WTC11 (cell line): Measurements from ENCODE around the gene LRRC75B.

Source experiments
- ELF4 ChIP-seq: sonication (generic); formaldehyde crosslinking; IDR thresholded peaks from 2 replicates; pipeline ENCODE4 v1.8.1; 2022; ENCODE audit warnings: low read depth, mild to moderate bottlenecking, moderate library complexity, missing genetic modification reagents
- JUN ChIP-seq: sonication (generic); formaldehyde crosslinking; IDR thresholded peaks from 2 replicates; pipeline ENCODE4 v1.8.0; 2023; ENCODE audit warnings: mild to moderate bottlenecking, missing genetic modification reagents
- KAT7 ChIP-seq: sonication (generic); formaldehyde crosslinking; IDR thresholded peaks from 2 replicates; pipeline ENCODE4 v1.8.1; 2023; ENCODE audit warnings: missing genetic modification reagents, mild to moderate bottlenecking, borderline replicate concordance
- NR3C1 ChIP-seq: sonication (generic); formaldehyde crosslinking; conservative IDR thresholded peaks from 2 replicates; pipeline ENCODE4 v1.8.1; 2023; ENCODE audit warnings: low read depth, mild to moderate bottlenecking, missing genetic modification reagents
- SMAD3 ChIP-seq: sonication (generic); formaldehyde crosslinking; IDR thresholded peaks from 2 replicates; pipeline ENCODE4 v1.8.0; 2022; ENCODE audit warnings: missing genetic modification reagents, mild to moderate bottlenecking, borderline replicate concordance
- SP1 ChIP-seq: sonication (generic); formaldehyde crosslinking; conservative IDR thresholded peaks from 2 replicates; pipeline ENCODE4 v1.8.1; 2022; ENCODE audit warnings: missing genetic modification reagents
- TEAD4 ChIP-seq: sonication (generic); formaldehyde crosslinking; IDR thresholded peaks from 2 replicates; pipeline ENCODE4 v1.8.0; 2022; ENCODE audit warnings: mild to moderate bottlenecking, missing genetic modification reagents
- TP53 ChIP-seq: sonication (generic); formaldehyde crosslinking; IDR thresholded peaks from 2 replicates; pipeline ENCODE4 v1.8.1; 2023; ENCODE audit warnings: mild to moderate bottlenecking, missing genetic modification reagents
- TF ChIP-seq, protein P1 (sequence below): fragments of 200-600 bp; IDR thresholded peaks from 2 replicates; pipeline ENCODE4 v1.8.0; 2022; ENCODE audit warnings: antibody characterized with exemption
- TF ChIP-seq, protein P2 (sequence below): sonication (generic); formaldehyde crosslinking; IDR thresholded peaks from 2 replicates; pipeline ENCODE4 v1.8.0; 2023; ENCODE audit warnings: missing genetic modification reagents
- TF ChIP-seq, protein P3 (sequence below): sonication (generic); formaldehyde crosslinking; IDR thresholded peaks from 2 replicates; pipeline ENCODE4 v1.8.0; 2022; ENCODE audit warnings: mild to moderate bottlenecking, missing genetic modification reagents
- TF ChIP-seq, protein P4 (sequence below): sonication (generic); formaldehyde crosslinking; IDR thresholded peaks from 2 replicates; pipeline ENCODE4 v1.8.0; 2022; ENCODE audit warnings: mild to moderate bottlenecking, missing genetic modification reagents
- TF ChIP-seq, protein P5 (sequence below): sonication (generic); formaldehyde crosslinking; IDR thresholded peaks from 2 replicates; pipeline ENCODE4 v1.8.1; 2022; ENCODE audit warnings: mild to moderate bottlenecking, missing genetic modification reagents, moderate library complexity, borderline replicate concordance
- TF ChIP-seq, protein P6 (sequence below): sonication (generic); formaldehyde crosslinking; IDR thresholded peaks from 2 replicates; pipeline ENCODE4 v1.8.1; 2022; ENCODE audit warnings: missing genetic modification reagents, borderline replicate concordance

DNA sequence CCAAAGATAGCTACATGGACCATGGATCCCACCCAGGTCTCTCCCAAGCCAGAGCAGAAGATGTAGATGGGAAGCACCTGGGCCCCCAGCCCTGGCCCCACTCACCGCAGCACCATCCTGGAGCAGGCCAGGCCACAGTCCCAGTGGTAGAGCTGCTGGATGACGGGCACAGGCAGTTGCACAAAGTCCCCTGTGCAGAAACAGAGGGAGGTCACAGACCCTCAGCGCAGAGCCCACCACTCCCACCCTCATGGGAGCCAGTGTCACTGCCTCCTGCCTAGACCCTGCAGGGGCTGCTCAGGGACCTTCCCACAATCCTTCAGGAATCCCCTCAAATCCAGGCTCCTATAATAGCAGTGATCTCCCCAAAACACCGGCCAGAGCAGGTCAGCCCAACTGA lies 44.1 kb downstream of the LRRC75B start:
- TF ChIP-seq, protein P1, sequence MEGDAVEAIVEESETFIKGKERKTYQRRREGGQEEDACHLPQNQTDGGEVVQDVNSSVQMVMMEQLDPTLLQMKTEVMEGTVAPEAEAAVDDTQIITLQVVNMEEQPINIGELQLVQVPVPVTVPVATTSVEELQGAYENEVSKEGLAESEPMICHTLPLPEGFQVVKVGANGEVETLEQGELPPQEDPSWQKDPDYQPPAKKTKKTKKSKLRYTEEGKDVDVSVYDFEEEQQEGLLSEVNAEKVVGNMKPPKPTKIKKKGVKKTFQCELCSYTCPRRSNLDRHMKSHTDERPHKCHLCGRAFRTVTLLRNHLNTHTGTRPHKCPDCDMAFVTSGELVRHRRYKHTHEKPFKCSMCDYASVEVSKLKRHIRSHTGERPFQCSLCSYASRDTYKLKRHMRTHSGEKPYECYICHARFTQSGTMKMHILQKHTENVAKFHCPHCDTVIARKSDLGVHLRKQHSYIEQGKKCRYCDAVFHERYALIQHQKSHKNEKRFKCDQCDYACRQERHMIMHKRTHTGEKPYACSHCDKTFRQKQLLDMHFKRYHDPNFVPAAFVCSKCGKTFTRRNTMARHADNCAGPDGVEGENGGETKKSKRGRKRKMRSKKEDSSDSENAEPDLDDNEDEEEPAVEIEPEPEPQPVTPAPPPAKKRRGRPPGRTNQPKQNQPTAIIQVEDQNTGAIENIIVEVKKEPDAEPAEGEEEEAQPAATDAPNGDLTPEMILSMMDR = no peak
- TF ChIP-seq, protein P2, sequence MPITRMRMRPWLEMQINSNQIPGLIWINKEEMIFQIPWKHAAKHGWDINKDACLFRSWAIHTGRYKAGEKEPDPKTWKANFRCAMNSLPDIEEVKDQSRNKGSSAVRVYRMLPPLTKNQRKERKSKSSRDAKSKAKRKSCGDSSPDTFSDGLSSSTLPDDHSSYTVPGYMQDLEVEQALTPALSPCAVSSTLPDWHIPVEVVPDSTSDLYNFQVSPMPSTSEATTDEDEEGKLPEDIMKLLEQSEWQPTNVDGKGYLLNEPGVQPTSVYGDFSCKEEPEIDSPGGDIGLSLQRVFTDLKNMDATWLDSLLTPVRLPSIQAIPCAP (CRISPR knock-in tag) = no peak
- TF ChIP-seq, protein P3, sequence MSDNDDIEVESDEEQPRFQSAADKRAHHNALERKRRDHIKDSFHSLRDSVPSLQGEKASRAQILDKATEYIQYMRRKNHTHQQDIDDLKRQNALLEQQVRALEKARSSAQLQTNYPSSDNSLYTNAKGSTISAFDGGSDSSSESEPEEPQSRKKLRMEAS (CRISPR knock-in tag) = no peak
- no peak for TF ChIP-seq SP1 (CRISPR knock-in tag)
- no peak for TF ChIP-seq ELF4 (CRISPR knock-in tag)
- no peak for TF ChIP-seq SMAD3 (CRISPR knock-in tag)
- no peak for TF ChIP-seq NR3C1 (CRISPR knock-in tag)
- TF ChIP-seq, protein P4, sequence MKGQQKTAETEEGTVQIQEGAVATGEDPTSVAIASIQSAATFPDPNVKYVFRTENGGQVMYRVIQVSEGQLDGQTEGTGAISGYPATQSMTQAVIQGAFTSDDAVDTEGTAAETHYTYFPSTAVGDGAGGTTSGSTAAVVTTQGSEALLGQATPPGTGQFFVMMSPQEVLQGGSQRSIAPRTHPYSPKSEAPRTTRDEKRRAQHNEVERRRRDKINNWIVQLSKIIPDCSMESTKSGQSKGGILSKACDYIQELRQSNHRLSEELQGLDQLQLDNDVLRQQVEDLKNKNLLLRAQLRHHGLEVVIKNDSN (CRISPR knock-in tag) = no peak
- TF ChIP-seq JUN (CRISPR knock-in tag) = no peak
- TF ChIP-seq KAT7 (CRISPR knock-in tag) = no peak
- TF ChIP-seq, protein P5, sequence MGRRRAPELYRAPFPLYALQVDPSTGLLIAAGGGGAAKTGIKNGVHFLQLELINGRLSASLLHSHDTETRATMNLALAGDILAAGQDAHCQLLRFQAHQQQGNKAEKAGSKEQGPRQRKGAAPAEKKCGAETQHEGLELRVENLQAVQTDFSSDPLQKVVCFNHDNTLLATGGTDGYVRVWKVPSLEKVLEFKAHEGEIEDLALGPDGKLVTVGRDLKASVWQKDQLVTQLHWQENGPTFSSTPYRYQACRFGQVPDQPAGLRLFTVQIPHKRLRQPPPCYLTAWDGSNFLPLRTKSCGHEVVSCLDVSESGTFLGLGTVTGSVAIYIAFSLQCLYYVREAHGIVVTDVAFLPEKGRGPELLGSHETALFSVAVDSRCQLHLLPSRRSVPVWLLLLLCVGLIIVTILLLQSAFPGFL = no peak
- TF ChIP-seq, protein P6, sequence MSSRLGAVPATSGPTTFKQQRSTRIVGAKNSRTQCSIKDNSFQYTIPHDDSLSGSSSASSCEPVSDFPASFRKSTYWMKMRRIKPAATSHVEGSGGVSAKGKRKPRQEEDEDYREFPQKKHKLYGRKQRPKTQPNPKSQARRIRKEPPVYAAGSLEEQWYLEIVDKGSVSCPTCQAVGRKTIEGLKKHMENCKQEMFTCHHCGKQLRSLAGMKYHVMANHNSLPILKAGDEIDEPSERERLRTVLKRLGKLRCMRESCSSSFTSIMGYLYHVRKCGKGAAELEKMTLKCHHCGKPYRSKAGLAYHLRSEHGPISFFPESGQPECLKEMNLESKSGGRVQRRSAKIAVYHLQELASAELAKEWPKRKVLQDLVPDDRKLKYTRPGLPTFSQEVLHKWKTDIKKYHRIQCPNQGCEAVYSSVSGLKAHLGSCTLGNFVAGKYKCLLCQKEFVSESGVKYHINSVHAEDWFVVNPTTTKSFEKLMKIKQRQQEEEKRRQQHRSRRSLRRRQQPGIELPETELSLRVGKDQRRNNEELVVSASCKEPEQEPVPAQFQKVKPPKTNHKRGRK (CRISPR knock-in tag) = no peak
- TF ChIP-seq TP53 (CRISPR knock-in tag) = no peak
- no peak for TF ChIP-seq TEAD4
